Activated naive CD4-positive, alpha-beta T cell treated with Interleukin-2 at 50 U/mL for 16 hours (primary cell): ENCODE data around the gene MORN4.

ENCODE experiments used
- DNase-seq: peaks from one replicate; pipeline ENCODE4 v3.0.0-alpha.2; 2020

The MORN4 gene

DNA sequence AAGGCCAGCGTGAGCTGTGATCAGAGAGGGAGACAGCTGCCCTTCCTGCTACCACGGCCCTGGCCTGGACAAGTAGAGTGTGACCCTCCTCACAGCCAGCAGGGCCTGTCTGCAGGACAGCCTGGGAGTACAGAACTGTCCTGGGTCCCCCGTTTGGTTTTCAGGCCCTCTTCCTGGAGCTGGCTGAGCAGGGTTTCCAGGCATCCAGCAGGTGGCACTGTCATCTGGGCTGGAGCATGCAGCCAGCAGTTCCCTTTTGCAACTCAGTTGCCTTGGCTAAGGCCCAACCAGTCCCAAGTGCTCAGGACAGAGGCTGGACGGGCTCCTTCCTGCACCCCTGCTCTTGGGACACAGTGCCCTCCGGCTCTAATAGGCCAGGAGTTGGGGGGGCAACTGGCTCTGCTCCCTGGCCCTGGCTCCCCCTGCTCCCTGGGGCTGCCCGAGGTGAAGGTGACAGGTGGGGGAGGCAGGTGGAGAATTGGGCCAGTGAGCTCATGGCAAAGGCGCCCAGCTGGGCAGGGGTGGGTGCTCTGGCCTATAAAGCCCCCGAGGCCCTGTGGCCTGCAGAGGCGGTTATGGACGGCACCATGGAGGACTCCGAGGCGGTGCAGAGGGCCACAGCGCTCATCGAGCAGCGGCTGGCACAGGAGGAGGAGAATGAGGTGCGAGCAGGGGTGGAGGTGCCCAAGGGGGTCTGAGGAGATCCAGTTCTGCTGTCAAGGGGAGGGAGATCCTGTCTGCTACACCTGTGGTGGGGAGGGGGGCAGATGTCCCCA is 60.9 kb downstream of the MORN4 start, which contains the start of gene ANKRD2:
Gene ANKRD2, plus strand, starts transcription at position 566 of the 776 bp plus-strand sequence. Its CDS starts 10 bp downstream, at position 576.
- peak; percentile 46 for DNase-seq

DNA sequence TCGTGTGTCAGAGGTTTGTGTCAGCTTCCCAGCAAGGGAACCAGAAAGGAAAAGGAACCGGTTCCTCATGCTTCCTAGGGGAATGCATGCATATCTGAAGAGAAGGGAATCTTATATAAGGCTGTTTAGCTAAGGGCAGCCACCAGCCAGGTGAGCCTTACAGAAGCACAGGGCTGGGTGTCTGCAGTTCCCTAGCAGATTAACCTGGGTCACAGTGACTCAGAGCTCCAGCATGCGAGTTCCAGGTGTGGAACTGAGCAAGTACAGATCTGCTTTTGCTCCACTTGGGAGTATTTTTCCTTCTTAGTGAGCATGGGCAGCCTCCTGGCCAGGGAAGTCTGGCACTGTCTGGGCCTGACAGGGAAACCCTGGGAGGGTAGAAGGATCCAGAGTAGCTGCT is 61.7 kb downstream of the MORN4 start:
- DNase-seq, result no peak

DNA sequence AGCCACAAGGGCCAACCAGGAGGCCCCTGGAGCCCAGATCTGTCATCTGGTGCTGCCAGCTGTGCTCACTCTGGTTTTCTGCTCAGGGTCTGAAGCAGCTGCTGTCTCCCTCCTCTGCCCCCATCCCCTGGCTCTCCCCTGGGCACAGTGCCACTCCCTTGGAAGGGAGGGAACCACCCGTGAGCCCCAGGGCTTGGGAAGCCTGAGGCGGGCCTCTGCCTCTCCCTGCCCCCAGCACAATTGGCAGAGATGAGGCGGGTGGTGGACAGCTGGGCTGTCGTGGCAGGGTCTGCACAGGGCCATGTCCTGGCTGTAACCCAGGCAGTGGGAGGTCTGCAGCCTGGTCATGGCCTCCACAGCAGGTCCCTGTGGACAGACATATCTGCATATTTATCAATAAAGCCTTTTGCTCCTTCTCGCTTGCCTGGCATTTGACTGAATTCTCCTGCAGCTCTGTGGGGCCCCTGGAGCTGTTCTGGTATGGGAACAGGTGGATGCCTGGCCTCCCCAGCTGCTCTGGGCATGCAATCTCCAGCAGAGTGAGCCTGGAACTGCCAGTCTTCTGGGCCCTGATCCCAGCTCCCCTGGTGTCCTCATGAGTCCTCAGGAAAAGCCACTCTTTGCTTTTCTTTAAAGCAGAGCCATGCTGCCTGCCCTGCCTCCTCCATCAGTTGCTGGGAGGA is 62.4 kb downstream of the MORN4 start:
- no peak for DNase-seq

DNA sequence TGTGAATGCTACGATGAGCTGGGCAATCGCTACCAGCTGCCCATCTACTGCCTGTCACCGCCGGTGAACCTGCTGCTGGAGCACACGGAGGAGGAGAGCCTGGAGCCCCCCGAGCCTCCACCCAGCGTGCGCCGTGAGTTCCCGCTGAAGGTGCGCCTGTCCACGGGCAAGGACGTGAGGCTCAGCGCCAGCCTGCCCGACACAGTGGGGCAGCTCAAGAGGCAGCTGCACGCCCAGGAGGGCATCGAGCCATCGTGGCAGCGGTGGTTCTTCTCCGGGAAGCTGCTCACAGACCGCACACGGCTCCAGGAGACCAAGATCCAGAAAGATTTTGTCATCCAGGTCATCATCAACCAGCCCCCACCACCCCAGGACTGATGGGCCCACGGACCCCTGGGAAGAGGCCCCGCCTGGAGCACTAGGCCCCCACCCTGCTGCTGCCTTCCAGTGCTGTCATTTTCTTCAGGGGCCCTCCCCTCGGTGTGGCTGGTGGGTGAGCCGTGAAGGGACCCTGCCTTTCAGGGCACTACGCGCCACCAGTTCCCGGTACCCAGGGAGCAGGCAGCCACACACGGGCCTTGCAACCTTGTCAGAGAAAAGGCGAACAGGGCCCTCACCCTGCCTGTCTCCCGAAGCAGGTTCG is 63.0 kb downstream of the MORN4 start:
- DNase-seq, result no peak

DNA sequence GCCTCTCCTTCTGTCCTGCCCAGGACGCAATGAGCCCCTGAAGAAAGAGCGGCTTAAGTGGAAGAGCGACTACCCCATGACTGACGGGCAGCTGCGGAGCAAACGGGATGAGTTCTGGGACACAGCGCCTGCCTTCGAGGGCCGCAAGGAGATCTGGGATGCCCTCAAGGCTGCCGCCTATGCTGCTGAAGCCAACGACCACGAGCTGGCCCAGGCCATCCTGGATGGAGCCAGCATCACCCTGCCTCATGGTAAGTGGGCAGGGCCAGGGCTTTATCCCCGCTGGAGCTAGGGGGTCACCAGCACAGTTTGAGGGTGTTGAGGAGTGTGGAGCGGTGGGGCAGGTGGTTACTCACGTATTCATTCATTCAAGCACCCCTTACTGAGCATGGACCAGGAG is 65.4 kb downstream of the MORN4 start:
- DNase-seq, result no peak

DNA sequence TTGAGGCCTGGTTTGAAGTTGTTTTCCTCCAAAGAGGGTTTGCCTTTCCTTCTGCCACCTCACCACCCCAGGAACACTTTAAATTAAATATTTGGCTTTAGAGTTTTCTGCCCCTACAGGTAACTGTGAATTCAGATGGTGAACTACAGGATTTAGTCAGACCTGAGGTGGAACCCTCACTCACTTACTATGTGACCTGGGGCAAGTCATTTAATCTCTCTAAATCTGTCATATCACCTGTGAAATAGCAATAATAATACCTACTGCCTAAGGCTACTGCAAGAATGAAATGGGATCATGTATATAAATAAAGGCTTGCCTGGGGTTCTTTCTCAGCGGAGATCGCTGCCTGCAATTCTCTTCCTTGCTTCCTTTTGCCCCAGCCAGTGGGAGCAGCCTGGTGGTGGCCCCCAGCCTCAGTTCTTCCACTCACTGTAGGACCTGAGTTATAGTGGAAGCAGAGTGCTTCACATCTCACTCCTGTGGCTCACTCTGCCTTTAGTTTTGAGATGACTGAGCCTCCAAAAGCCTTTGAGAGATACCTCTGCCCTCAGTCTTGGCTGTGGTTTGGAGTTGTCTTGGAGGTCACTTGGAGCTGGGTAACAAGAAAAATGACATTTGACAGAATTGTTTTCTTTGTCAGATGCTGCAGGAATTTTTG is 66.8 kb downstream of the MORN4 start:
- no peak for DNase-seq

DNA sequence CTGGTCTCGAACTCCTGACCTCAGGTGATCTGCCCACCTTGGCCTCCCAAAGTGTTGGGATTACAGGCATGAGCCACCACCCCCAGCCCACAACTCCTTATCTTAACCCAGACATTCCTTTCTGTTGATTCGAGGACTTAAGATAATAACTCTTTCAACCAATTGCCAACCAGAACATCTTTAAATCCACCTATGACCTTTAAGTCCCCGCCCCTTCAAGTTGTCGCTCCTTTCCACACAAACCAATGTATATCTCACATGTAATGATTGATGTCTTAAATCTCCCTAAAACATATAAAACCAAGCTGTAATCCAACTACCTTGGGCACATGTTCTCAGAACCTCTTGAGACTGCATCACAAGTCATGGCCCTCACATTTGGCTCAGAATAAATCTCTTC is 68.5 kb downstream of the MORN4 start:
- no peak for DNase-seq
